H1 (cell line): ENCODE data around the gene NIN. TPM values are rescaled to one million over a fixed set of nuclear protein-coding genes. Genes with fewer than 3 reads are reported as not detected.

ENCODE experiments used
- CTCF ChIA-PET: fragments of 300-600 bp; sonication (Branson Sonifier 250); formaldehyde crosslinking; loops from one replicate; lab custom pipeline; 2021; ENCODE audit not compliant: partially characterized antibody; lab: Charles Lee
- POLR2A ChIA-PET: fragments of 300-600 bp; sonication (Branson Sonifier 250); formaldehyde crosslinking; loops from one replicate; lab custom pipeline; 2021; ENCODE audit warnings: inconsistent platforms; ENCODE audit not compliant: partially characterized antibody; lab: Charles Lee
- DNase-seq, 2 experiments: peaks; one replicate each; pipeline versions ENCODE4 v3.0.0 to v3.0.0-alpha.2; 2010 to 2022; ENCODE audit warnings: low spot score in 2 of 2, low read depth in 1 of 2, mixed read lengths in 1 of 2
- FAIRE-seq: peaks from 2 replicates; lab custom pipeline; 2011; peaks lifted over from hg19 to GRCh38; lab: Jason Lieb, UNC
- H2AFZ ChIP-seq: 2 replicates; pipeline ENCODE4 v1.8.1; 2012; ENCODE audit warnings: low read length, inconsistent platforms
- H2AK5ac ChIP-seq: 2 replicates; pipeline ENCODE4 v1.6.1; 2013; ENCODE audit warnings: low read depth, low read length
- H2BK120ac ChIP-seq: replicated peaks from 2 replicates; pipeline ENCODE3; 2013; ENCODE audit warnings: low read depth, low read length, inconsistent platforms
- H2BK12ac ChIP-seq: 2 replicates; pipeline ENCODE4 v1.6.1; 2013; ENCODE audit warnings: low read depth, low read length
- H2BK15ac ChIP-seq: 2 replicates; pipeline ENCODE4 v1.6.1; 2013; ENCODE audit warnings: low read length
- H2BK20ac ChIP-seq: 2 replicates; pipeline ENCODE4 v1.6.1; 2013; ENCODE audit warnings: low read length
- H2BK5ac ChIP-seq: 2 replicates; pipeline ENCODE4 v1.6.1; 2013; ENCODE audit warnings: low read depth, low read length
- H3K14ac ChIP-seq: 2 replicates; pipeline ENCODE4 v1.6.1; 2013; ENCODE audit warnings: inconsistent platforms; ENCODE audit not compliant: insufficient read length
- H3K18ac ChIP-seq: 2 replicates; pipeline ENCODE4 v1.6.1; 2013; ENCODE audit warnings: low read length; ENCODE audit errors: extremely low read depth
- H3K23ac ChIP-seq: 2 replicates; pipeline ENCODE4 v1.6.1; 2013; ENCODE audit warnings: inconsistent platforms; ENCODE audit not compliant: insufficient read length
- H3K23me2 ChIP-seq: 2 replicates; pipeline ENCODE4 v1.6.1; 2013; ENCODE audit warnings: low read depth, low read length
- H3K27ac ChIP-seq: 2 replicates; pipeline ENCODE4 v1.6.1; 2011; ENCODE audit warnings: low read depth, low read length, inconsistent platforms
- H3K27me3 ChIP-seq, 4 experiments: replicated peaks in 1 of 4; 1 replicate in 1 of 4; 2 replicates in 3 of 4; pipeline versions ENCODE4 v1.6.1 to v1.8.1; 2011 to 2013; ENCODE audit warnings: low read length in 3 of 4, mild to moderate bottlenecking in 3 of 4, inconsistent platforms in 2 of 4, mixed read lengths in 2 of 4, moderate library complexity in 1 of 4; ENCODE audit not compliant: control insufficient read depth in 3 of 4, insufficient read depth in 3 of 4; ENCODE audit errors: extremely low read depth in 1 of 4
- H3K36me3 ChIP-seq, 4 experiments: 2 replicates each; pipeline versions ENCODE4 v1.6.1 to v1.8.1; 2011 to 2013; ENCODE audit warnings: mild to moderate bottlenecking in 4 of 4, low read length in 3 of 4, moderate library complexity in 2 of 4, control low read depth in 1 of 4, inconsistent platforms in 1 of 4; ENCODE audit not compliant: insufficient read depth in 4 of 4, control insufficient read depth in 2 of 4
- H3K4ac ChIP-seq: replicated peaks from 2 replicates; pipeline ENCODE3; 2013; ENCODE audit warnings: low read length, low read depth, mixed read lengths, inconsistent platforms; ENCODE audit not compliant: insufficient read length
- H3K4me1 ChIP-seq, 4 experiments: replicated peaks in 1 of 4; 1 replicate in 1 of 4; 2 replicates in 3 of 4; pipeline versions ENCODE4 v1.6.1 to v1.8.1; 2011 to 2013; ENCODE audit warnings: low read length in 3 of 4, inconsistent platforms in 2 of 4, mixed read lengths in 1 of 4; ENCODE audit not compliant: insufficient read depth in 4 of 4, control insufficient read depth in 3 of 4
- H3K4me2 ChIP-seq, 2 experiments: 2 replicates each; pipeline versions ENCODE4 v1.6.1 to v1.8.1; 2011 to 2013; ENCODE audit warnings: low read depth in 2 of 2, low read length in 2 of 2, control low read depth in 1 of 2, inconsistent platforms in 1 of 2, mild to moderate bottlenecking in 1 of 2; ENCODE audit not compliant: insufficient read depth in 1 of 2
- H3K4me3 ChIP-seq, 4 experiments: fragments of 200-600, 300-600 bp in 1 of 4; sonication (generic), shearing (Covaris generic), sonication (Bioruptor Twin) in 1 of 4; 2 replicates each; pipeline versions ENCODE4 v1.5.1 to v1.8.1; 2011 to 2016; ENCODE audit warnings: low read length in 4 of 4, low read depth in 3 of 4, control low read depth in 2 of 4, inconsistent platforms in 2 of 4, mild to moderate bottlenecking in 2 of 4, mixed read lengths in 1 of 4, moderate library complexity in 1 of 4; ENCODE audit not compliant: insufficient read depth in 2 of 4; ENCODE audit errors: extremely low read depth in 1 of 4
- H3K56ac ChIP-seq: replicated peaks from 2 replicates; pipeline ENCODE3; 2013; ENCODE audit warnings: low read depth, mild to moderate bottlenecking, mixed read lengths, low read length, inconsistent platforms; ENCODE audit not compliant: insufficient read length
- H3K79me1 ChIP-seq: 2 replicates; pipeline ENCODE4 v1.6.1; 2013; ENCODE audit warnings: low read depth, low read length, control low read depth
- H3K79me2 ChIP-seq, 2 experiments: 2 replicates each; pipeline versions ENCODE4 v1.6.1 to v1.8.1; 2012 to 2013; ENCODE audit warnings: low read length in 2 of 2, mild to moderate bottlenecking in 2 of 2, inconsistent platforms in 1 of 2; ENCODE audit not compliant: insufficient read depth in 2 of 2, control insufficient read depth in 1 of 2
- H3K9ac ChIP-seq, 4 experiments: replicated peaks in 1 of 4; 1 replicate in 1 of 4; 2 replicates in 3 of 4; pipeline versions ENCODE4 v1.6.1 to v1.8.1; 2011 to 2013; ENCODE audit warnings: low read depth in 3 of 4, low read length in 3 of 4, control low read depth in 2 of 4, mild to moderate bottlenecking in 2 of 4, moderate library complexity in 2 of 4, inconsistent platforms in 1 of 4; ENCODE audit errors: extremely low read depth in 1 of 4
- H3K9me3 ChIP-seq, 2 experiments: 2 replicates each; pipeline versions ENCODE4 v1.6.1 to v1.8.1; 2012 to 2013; ENCODE audit warnings: mild to moderate bottlenecking in 2 of 2, moderate library complexity in 2 of 2, control low read depth in 1 of 2, inconsistent platforms in 1 of 2, low read depth in 1 of 2, low read length in 1 of 2, mixed read lengths in 1 of 2; ENCODE audit not compliant: insufficient read depth in 2 of 2
- H4K20me1 ChIP-seq, 2 experiments: replicated peaks in 1 of 2; 2 replicates each; pipeline versions ENCODE3 to v1.8.1; 2011 to 2013; ENCODE audit warnings: inconsistent platforms in 2 of 2, low read length in 2 of 2, mild to moderate bottlenecking in 1 of 2; ENCODE audit not compliant: insufficient read depth in 2 of 2, control insufficient read depth in 1 of 2
- H4K5ac ChIP-seq: 2 replicates; pipeline ENCODE4 v1.6.1; 2013; ENCODE audit warnings: low read length, low read depth, mixed read lengths, inconsistent platforms; ENCODE audit not compliant: insufficient read length
- H4K8ac ChIP-seq: 2 replicates; pipeline ENCODE4 v1.8.0; 2013; ENCODE audit warnings: mild to moderate bottlenecking, moderate library complexity, low read length, inconsistent platforms; ENCODE audit not compliant: insufficient read depth; ENCODE audit errors: extremely low read depth
- H4K91ac ChIP-seq: replicated peaks from 2 replicates; pipeline ENCODE3; 2013; ENCODE audit warnings: low read length, mixed read lengths, inconsistent platforms; ENCODE audit not compliant: insufficient read length
- ATF2 ChIP-seq: IDR thresholded peaks from 2 replicates; pipeline ENCODE4 v1.6.1; 2012; ENCODE audit warnings: low read length, inconsistent platforms
- CTBP2 ChIP-seq: IDR thresholded peaks from 2 replicates; pipeline ENCODE4 v1.7.0; 2011; ENCODE audit warnings: borderline replicate concordance, mild to moderate bottlenecking, moderate library complexity, mixed read lengths, low read length; ENCODE audit not compliant: insufficient read depth, insufficient read length
- GTF2F1 ChIP-seq: IDR thresholded peaks from 2 replicates; pipeline ENCODE4 v1.6.1; 2012; ENCODE audit warnings: low read depth, low read length, improper control_type of control experiment, borderline replicate concordance
- HDAC2 ChIP-seq, 2 experiments: fragments of 300-600 bp in 1 of 2; sonication (generic) in 1 of 2; IDR thresholded peaks; 2 replicates each; pipeline ENCODE4 v1.6.1; 2011 to 2012; ENCODE audit warnings: low read depth in 2 of 2, low read length in 2 of 2, mild to moderate bottlenecking in 2 of 2, moderate library complexity in 2 of 2, borderline replicate concordance in 1 of 2, inconsistent platforms in 1 of 2
- JUN ChIP-seq: IDR thresholded peaks from 2 replicates; pipeline ENCODE4 v1.6.1; 2011; ENCODE audit warnings: low read depth, mild to moderate bottlenecking, improper control_type of control experiment, low read length
- JUND ChIP-seq: IDR thresholded peaks from 2 replicates; pipeline ENCODE4 v1.6.1; 2011; ENCODE audit warnings: mild to moderate bottlenecking, improper control_type of control experiment, low read length
- POLR2AphosphoS5 ChIP-seq: IDR thresholded peaks from 2 replicates; pipeline ENCODE4 v1.6.1; 2011; ENCODE audit warnings: low read depth, low read length
- SIN3A ChIP-seq, 2 experiments: IDR thresholded peaks in 1 of 2; conservative IDR thresholded peaks in 1 of 2; 2 replicates each; pipeline ENCODE4 v1.6.1; 2011 to 2012; ENCODE audit warnings: low read length in 2 of 2, improper control_type of control experiment in 1 of 2, low read depth in 1 of 2, mild to moderate bottlenecking in 1 of 2
- TAF7 ChIP-seq: optimal IDR thresholded peaks from 2 replicates; pipeline ENCODE3; 2011; ENCODE audit warnings: low read depth, mild to moderate bottlenecking, inconsistent platforms, low read length, moderate library complexity, borderline replicate concordance
- ZNF274 ChIP-seq: IDR thresholded peaks from 2 replicates; pipeline ENCODE4 v1.7.0; 2012; ENCODE audit warnings: low read length, borderline replicate concordance; ENCODE audit errors: extremely low read depth
- WGBS, 2 experiments: shearing (Covaris generic) in 1 of 2; methylation state at CpG; one replicate each; pipeline versions ENCODE4 v1.1.6 to v1.1.7; 2013 to 2015; ENCODE audit warnings: low lambda C conversion rate in 2 of 2, mixed read lengths in 2 of 2, inconsistent platforms in 1 of 2, low coverage in 1 of 2, missing lambda C conversion rate in 1 of 2; ENCODE audit not compliant: insufficient replicate concordance in 2 of 2, insufficient coverage in 1 of 2, insufficient read length in 1 of 2; ENCODE audit errors: extremely low coverage in 1 of 2, missing lambda C conversion rate in 1 of 2; 5-methylcytosine and 5-hydroxymethylcytosine counted together
- polyA plus RNA-seq, 7 experiments: library from polyadenylated mRNA; depleted of rRNA in 3 of 7; stranded (reverse) in 5 of 7; unstranded in 2 of 7; fragments of >200 nt in 5 of 7; fragments of 200-250 nt in 2 of 7; gene quantifications; 1 replicate in 5 of 7; 2 replicates in 1 of 7; 4 replicates in 1 of 7; pipeline versions ENCODE4 v1.2.1 to v1.2.3, GENCODE V29; 2011 to 2013; ENCODE audit warnings: missing spikeins in 2 of 7, mixed read lengths in 2 of 7
- total RNA-seq: library from RNA; stranded (reverse); fragmentation: NEBNext Ultra II Directional; extraction: Animal tissue kit (Norgen Biotek cat#: 25700); gene quantifications from 2 replicates; pipeline ENCODE4 v1.2.1, GENCODE V29; 2021

NIN gene
- total and polyA plus RNA-seq, 2 of the 8 experiments (the other 6 are each of a cell fraction or from before 2014, with no cell fraction given): 3.2 to 21.3 TPM

- no peak overlapping the region for H2AK5ac ChIP-seq
- H3K36me3 ChIP-seq: peaks cover 0 to 5% (median 2%) of the 10 kb centered on the region in 4 experiments; a peak in 5 of 8 replicates
- H3K4ac ChIP-seq: no peak overlapping the region
- POLR2A ChIA-PET: no interaction called here
- FAIRE-seq (no peak), DNase-seq (no peak)
- no peaks in the 10 kb centered on the region for H3K23me2 ChIP-seq
- H3K4me3 ChIP-seq: no peak overlapping the region
- 95% methylated on average over 1 of the region's 1 CpG; no CpG with 5 or more reads in 1 of the 2 experiments for WGBS, 2 experiments
- H2BK12ac ChIP-seq: no peak overlapping the region
- H4K20me1 ChIP-seq: no peaks in the 10 kb centered on the region
- no peak overlapping the region for H3K4me2 ChIP-seq
- no peak overlapping the region for H2BK5ac ChIP-seq
- no peaks in the 10 kb centered on the region for H3K27me3 ChIP-seq
- no peak overlapping the region for H4K8ac ChIP-seq
- no peak overlapping the region for H2BK20ac ChIP-seq
- peaks cover 0 to 2% (median 0%) of the 10 kb centered on the region in 4 experiments; a peak in 1 of 7 replicates for H3K4me1 ChIP-seq
- H4K91ac ChIP-seq: no peak overlapping the region
- TF ChIP-seq HDAC2 (IDR thresholded peaks at IDR 0.05; ENCODE audit: borderline replicate concordance in 1 of 2, low read depth in 2 of 2, low read length in 2 of 2): no peak
- TF ChIP-seq JUN: no peak
- TF ChIP-seq CTBP2: no peak
- no peak for TF ChIP-seq JUND
- TF ChIP-seq SIN3A (conservative IDR thresholded peaks at IDR 0.05 in 1 of 2, IDR thresholded peaks at IDR 0.05 in 1 of 2; ENCODE audit: low read depth in 1 of 2, low read length in 2 of 2): no peak
- no peak for TF ChIP-seq GTF2F1
- no peak for TF ChIP-seq ZNF274
- no peak for TF ChIP-seq POLR2AphosphoS5
- TF ChIP-seq TAF7: no peak
- TF ChIP-seq ATF2: no peak
- no peak overlapping the region for H3K23ac ChIP-seq
- H3K9ac ChIP-seq: no peak overlapping the region
- H2BK120ac ChIP-seq: no peak overlapping the region
- H3K9me3 ChIP-seq: no peaks in the 10 kb centered on the region
- no peak overlapping the region for H2BK15ac ChIP-seq
- H3K27ac ChIP-seq: no peak overlapping the region
- no peaks in the 10 kb centered on the region for H3K79me1 ChIP-seq
- CTCF ChIA-PET: interaction anchor here (0.8 to 1.3 kb wide), 3 partner anchors 13 to 188 kb away, joined by 3 read pairs; no protein-coding TSS in a partner anchor
- H2AFZ ChIP-seq: no peak overlapping the region
- no peak overlapping the region for H3K18ac ChIP-seq
- no peak overlapping the region for H4K5ac ChIP-seq
- H3K79me2 ChIP-seq: no peaks in the 10 kb centered on the region
- H3K56ac ChIP-seq: no peak overlapping the region
- H3K14ac ChIP-seq: no peak overlapping the region
These were observed 112.0 kb downstream of the NIN start for GRCh38 chr14:50718949-50719348.
